Ovary (tissue), 9 donors: Measurements from ENCODE around the gene TPO. TPM values are rescaled to one million over a fixed set of nuclear protein-coding genes. Genes with fewer than 3 reads are reported as not detected.

Source experiments
- DNase-seq, 5 donors: peaks; one replicate each; pipeline ENCODE4 v3.0.0-alpha.2; 2019 to 2020
- H3K27ac ChIP-seq, 2 donors: fragments of 200-600 bp; one replicate each; pipeline versions ENCODE4 v1.5.1 to v1.8.0; 2019 to 2022
- H3K27me3 ChIP-seq: fragments of 200-600 bp; one replicate; pipeline ENCODE4 v1.8.0; 2022
- H3K36me3 ChIP-seq: fragments of 200-600 bp; sonication (generic); one replicate; pipeline ENCODE4 v1.5.1; 2019
- H3K4me1 ChIP-seq: one replicate; pipeline ENCODE4 v1.8.1; 2013; ENCODE audit warnings: mild to moderate bottlenecking, moderate library complexity; ENCODE audit not compliant: insufficient read depth
- H3K4me3 ChIP-seq: fragments of 200-600 bp; sonication (generic); one replicate; pipeline ENCODE4 v1.5.1; 2017
- H3K9me3 ChIP-seq, 2 donors: fragments of 200-600 bp in 1 of 2; sonication (generic) in 1 of 2; one replicate each; pipeline versions ENCODE4 v1.5.1 to v1.8.1; 2013 to 2019; ENCODE audit warnings: mild to moderate bottlenecking in 1 of 2, moderate library complexity in 1 of 2
- EP300 ChIP-seq: sonication (generic); formaldehyde crosslinking; IDR thresholded peaks from one replicate; pipeline ENCODE4 v1.6.1; 2017; ENCODE audit warnings: antibody characterized with exemption
- POLR2A ChIP-seq: fragments of 450-650 bp; IDR thresholded peaks from one replicate; pipeline ENCODE4 v1.6.1; 2017; ENCODE audit warnings: antibody characterized with exemption, mild to moderate bottlenecking, moderate library complexity
- WGBS, 3 donors: extraction: QIAGEN DNeasy Blood & Tissue Kit in 1 of 3; methylation state at CpG; one replicate each; pipeline versions ENCODE4 v1.1.5 to v1.1.7; 2013 to 2017; 5-methylcytosine and 5-hydroxymethylcytosine counted together
- intact Hi-C, 4 donors: fragments of 100-400 bp; cut with DNase I; formaldehyde crosslinking; loops; one replicate each; pipeline versions ENCODE4 v1.11.0 to v1.15.1; 2022 to 2023
- polyA plus RNA-seq, 2 donors: library from polyadenylated mRNA; stranded (reverse); fragments of 200-250 nt in 1 of 2; fragments of 350-450 nt in 1 of 2; fragmentation: Illumina TruSeq in 1 of 2; extraction: RNeasy Lipid Tissue Mini Kit (QIAGEN cat#74804) in 1 of 2; gene quantifications; one replicate each; pipeline ENCODE4 v1.2.3, GENCODE V29; 2013 to 2014
- total RNA-seq, 7 donors: library from RNA; depleted of rRNA in 2 of 7; stranded (reverse); fragments of >200 nt in 2 of 7; fragmentation: NEBNext Ultra II Directional in 3 of 7; extraction: Animal tissue kit (Norgen Biotek cat#: 25700) in 3 of 7; gene quantifications; one replicate each; pipeline versions ENCODE4 v1.1.0 to v1.2.4, GENCODE V29; 2016 to 2023
- TF ChIP-seq, protein P1 (sequence below), 3 donors: fragments of 450-650 bp in 2 of 3; fragments of 200-600 bp in 1 of 3; IDR thresholded peaks; one replicate each; pipeline versions ENCODE4 v1.5.1 to v1.8.0; 2016 to 2022; ENCODE audit warnings: antibody characterized with exemption in 3 of 3, mild to moderate bottlenecking in 1 of 3
- donor health status: DM: no; HTN: no; CAD: no; lungs with moderate emphysema.
- donor health status: DM: no; HTN: no; CAD: no.
- donor health status: Bipolar disorder and iron deficiency.
- donor health status: DM: yes; HTN: yes; CAD: no.
- donor health status: DM: no; HTN: no; CAD: no.
- donor health status: DM: yes; HTN: yes; CAD: no.

TPO gene
- total and polyA plus RNA-seq, 9 donors, result 0.18 to 0.46 (median 0.30) TPM; not detected in 4

- no peaks in the 10 kb centered on the region for H3K27me3 ChIP-seq
- no peak for TF ChIP-seq POLR2A
- TF ChIP-seq, protein P1, sequence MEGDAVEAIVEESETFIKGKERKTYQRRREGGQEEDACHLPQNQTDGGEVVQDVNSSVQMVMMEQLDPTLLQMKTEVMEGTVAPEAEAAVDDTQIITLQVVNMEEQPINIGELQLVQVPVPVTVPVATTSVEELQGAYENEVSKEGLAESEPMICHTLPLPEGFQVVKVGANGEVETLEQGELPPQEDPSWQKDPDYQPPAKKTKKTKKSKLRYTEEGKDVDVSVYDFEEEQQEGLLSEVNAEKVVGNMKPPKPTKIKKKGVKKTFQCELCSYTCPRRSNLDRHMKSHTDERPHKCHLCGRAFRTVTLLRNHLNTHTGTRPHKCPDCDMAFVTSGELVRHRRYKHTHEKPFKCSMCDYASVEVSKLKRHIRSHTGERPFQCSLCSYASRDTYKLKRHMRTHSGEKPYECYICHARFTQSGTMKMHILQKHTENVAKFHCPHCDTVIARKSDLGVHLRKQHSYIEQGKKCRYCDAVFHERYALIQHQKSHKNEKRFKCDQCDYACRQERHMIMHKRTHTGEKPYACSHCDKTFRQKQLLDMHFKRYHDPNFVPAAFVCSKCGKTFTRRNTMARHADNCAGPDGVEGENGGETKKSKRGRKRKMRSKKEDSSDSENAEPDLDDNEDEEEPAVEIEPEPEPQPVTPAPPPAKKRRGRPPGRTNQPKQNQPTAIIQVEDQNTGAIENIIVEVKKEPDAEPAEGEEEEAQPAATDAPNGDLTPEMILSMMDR (IDR thresholded peaks at IDR 0.05), result no peak
- no peak for TF ChIP-seq EP300
- no peak overlapping the region for H3K4me3 ChIP-seq
- DNase-seq, result no peak
- no peak overlapping the region for H3K27ac ChIP-seq
- no peaks in the 10 kb centered on the region for H3K4me1 ChIP-seq
- no peaks in the 10 kb centered on the region for H3K36me3 ChIP-seq
- 87 to 88% (median 88%) methylated on average over 20 of the region's 20 CpGs for WGBS, 3 donors
- intact Hi-C loops, result no loop called here
- no peaks in the 10 kb centered on the region for H3K9me3 ChIP-seq
These were observed 68.4 kb downstream of the TPO start for GRCh38 chr2:1481406-1482252.

- TF ChIP-seq, protein P1 (IDR thresholded peaks at IDR 0.05), result no peak
- TF ChIP-seq POLR2A, result no peak
- no peak for TF ChIP-seq EP300
- intact Hi-C loops, result no loop called here
- 90 to 94% (median 91%) methylated on average over 9 of the region's 9 CpGs for WGBS, 3 donors
- Histone ChIP-seq H3K27ac (no peak overlapping the region), H3K27me3 (no peaks in the 10 kb centered on the region), H3K36me3 (no peaks in the 10 kb centered on the region), H3K4me3 (no peak overlapping the region), H3K9me3 (no peaks in the 10 kb centered on the region), H3K4me1 (no peaks in the 10 kb centered on the region)
- DNase-seq, result no peak
These were observed 69.0 kb downstream of the TPO start for GRCh38 chr2:1482253-1482675.

DNA sequence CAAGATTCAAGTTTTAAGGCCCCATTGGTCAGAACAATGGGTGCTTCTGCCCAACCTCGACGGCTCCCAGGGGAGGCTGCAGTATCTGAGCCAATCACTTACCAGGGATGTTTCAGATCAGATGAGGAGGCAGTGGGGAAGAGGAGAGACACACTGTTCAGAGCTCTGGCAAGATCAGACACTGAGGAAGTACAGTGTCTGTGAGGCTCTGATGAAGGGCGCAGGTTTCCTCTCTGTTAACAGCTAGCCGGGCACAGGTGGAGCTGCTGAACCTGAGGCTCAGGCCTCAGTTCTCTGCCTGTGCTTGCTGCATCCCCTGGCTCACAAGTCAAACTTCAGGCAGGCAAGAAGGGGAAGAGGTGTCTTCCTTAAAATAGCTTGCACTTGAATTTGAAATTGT lies 69.7 kb downstream of the TPO start:
- intact Hi-C loops, result no loop called here
- no peak for DNase-seq
- H3K4me1 ChIP-seq, result no peaks in the 10 kb centered on the region
- TF ChIP-seq POLR2A, result no peak
- TF ChIP-seq, protein P1 (IDR thresholded peaks at IDR 0.05), result no peak
- 89 to 92% (median 90%) methylated on average over 4 of the region's 4 CpGs for WGBS, 3 donors
- no peak overlapping the region for H3K27ac ChIP-seq
- H3K9me3 ChIP-seq, result no peaks in the 10 kb centered on the region
- H3K27me3 ChIP-seq, result no peaks in the 10 kb centered on the region
- H3K4me3 ChIP-seq, result no peak overlapping the region
- no peaks in the 10 kb centered on the region for H3K36me3 ChIP-seq

DNA sequence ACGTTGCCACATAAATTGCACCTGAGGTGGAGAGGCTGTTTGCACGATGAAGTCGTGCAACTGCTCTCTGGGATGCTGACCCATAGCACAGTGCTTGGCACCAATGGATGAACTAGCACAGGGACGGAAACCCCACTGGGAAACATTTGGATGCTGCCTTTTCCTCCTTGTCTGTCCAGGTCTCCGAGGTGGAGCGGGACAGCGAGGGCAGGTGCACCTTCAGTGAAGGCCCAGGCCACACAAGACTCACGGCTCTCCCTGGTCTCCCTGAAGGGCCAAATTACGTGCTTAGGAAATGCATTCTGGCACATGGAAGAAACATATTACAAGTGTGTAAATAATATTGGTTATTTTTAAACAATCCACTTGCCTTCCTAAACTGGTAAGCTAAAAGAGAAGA lies 70.3 kb downstream of the TPO start:
- no peak overlapping the region for H3K27ac ChIP-seq
- H3K27me3 ChIP-seq, result no peaks in the 10 kb centered on the region
- H3K4me1 ChIP-seq, result no peaks in the 10 kb centered on the region
- WGBS, 3 donors, result 82 to 87% (median 86%) methylated on average over 9 of the region's 9 CpGs
- no peak for DNase-seq
- H3K4me3 ChIP-seq, result no peak overlapping the region
- intact Hi-C loops, result no loop called here
- TF ChIP-seq, protein P1 (IDR thresholded peaks at IDR 0.05), result no peak
- TF ChIP-seq POLR2A (no peak), EP300 (no peak)
- H3K9me3 ChIP-seq, result no peaks in the 10 kb centered on the region
- H3K36me3 ChIP-seq, result no peaks in the 10 kb centered on the region
